ENCODE results near the gene RFC1.
A peak's percentile ranks its signal among the peaks of the same experiment; 100 is the strongest.

Gene RFC1

DNA sequence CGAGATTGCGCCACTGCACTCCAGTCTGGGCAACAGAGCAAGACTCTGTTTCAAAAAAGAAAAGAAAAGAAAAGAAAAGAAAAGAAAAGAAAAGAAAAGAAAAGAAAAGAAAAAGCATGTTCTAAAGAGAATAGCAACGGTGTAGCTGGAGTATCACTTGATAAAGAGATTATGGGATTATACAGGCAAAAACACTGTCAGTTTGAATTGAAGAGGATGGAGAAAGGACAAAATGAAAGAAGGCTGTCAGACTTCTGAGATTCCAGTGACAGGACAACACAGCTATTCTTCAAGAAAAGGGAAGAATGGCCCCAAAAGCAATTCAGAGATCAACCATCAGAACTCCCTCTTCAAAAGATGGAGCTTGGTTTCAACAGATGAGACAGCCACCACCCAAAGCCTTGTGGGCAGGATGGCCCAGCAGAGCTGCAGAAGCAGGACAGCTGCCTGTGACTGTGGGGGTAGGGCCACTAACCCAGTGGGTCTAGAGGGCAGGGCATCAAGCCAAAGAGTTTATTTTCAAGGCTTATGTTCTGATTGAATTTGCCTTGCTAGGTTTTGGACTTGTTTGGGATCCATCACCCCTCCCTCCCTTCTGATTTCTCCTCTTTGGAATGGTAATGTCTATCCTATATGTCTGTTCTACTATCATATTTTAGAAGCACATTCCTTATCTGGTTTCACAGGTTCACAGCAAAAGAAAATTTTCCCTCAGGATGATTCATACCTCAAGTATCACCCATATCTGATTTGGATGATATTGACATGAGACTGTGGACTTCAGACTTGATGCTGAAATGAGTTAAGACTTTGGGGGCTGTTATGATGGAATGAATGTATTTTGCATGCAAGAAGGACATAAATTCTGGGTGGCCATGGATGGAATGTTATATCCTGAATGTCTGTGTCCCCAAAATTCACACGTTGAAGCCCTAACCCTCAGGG, 17.5 kb downstream of the RFC1 start:
- H3K9ac ChIP-seq (ENCODE audit: low read depth, low read length, poor library complexity), result no peak overlapping the region
- H3K18ac ChIP-seq (ENCODE audit: low read length), result no peak overlapping the region
- H3K9me3 ChIP-seq (replicated peaks in 1 of 2; ENCODE audit: control insufficient read depth in 2 of 2, insufficient read depth in 1 of 2, low read depth in 1 of 2, low read length in 2 of 2), result peaks cover 0 to 25% of the 10 kb centered on the region in 2 donors
- no peak overlapping the region for H3K4ac ChIP-seq (ENCODE audit: low read length)
- no peak overlapping the region for H3K4me2 ChIP-seq (ENCODE audit: insufficient read depth, low read length, poor library complexity, severe bottlenecking)
- no peak overlapping the region for H2BK12ac ChIP-seq (ENCODE audit: low read length)
- H4K91ac ChIP-seq (ENCODE audit: low read depth, low read length, poor library complexity), result no peak overlapping the region
- peaks cover 0 to 1% of the 10 kb centered on the region in 2 donors for H3K4me1 ChIP-seq (ENCODE audit: control insufficient read depth in 2 of 2, insufficient read depth in 1 of 2, low read depth in 1 of 2, low read length in 2 of 2)
- H3K27me3 ChIP-seq (ENCODE audit: control insufficient read depth in 3 of 3, insufficient read depth in 3 of 3, low read depth in 1 of 3, low read length in 3 of 3), result no peaks in the 10 kb centered on the region
- H3K79me1 ChIP-seq (ENCODE audit: low read depth, low read length), result no peaks in the 10 kb centered on the region
- no CpG with 5 or more reads among the region's 4 CpGs for WGBS, 2 donors (ENCODE audit: extremely low coverage in 2 of 2, insufficient read length in 2 of 2, insufficient replicate concordance in 1 of 2)
- H3K23ac ChIP-seq (ENCODE audit: low read depth, low read length, poor library complexity), result no peak overlapping the region
- peaks cover 1 to 75% of the 10 kb centered on the region in 2 donors for H3K36me3 ChIP-seq (replicated peaks in 1 of 2; ENCODE audit: control insufficient read depth in 2 of 2, insufficient read depth in 2 of 2, low read length in 2 of 2)
- no peak overlapping the region for H3K14ac ChIP-seq (ENCODE audit: low read length)
- H2BK15ac ChIP-seq (ENCODE audit: low read length), result no peak overlapping the region
- no peak overlapping the region for H2BK5ac ChIP-seq (ENCODE audit: low read length)
- no peak for DNase-seq (ENCODE audit: low spot score)
- H3K4me3 ChIP-seq (ENCODE audit: low read length in 2 of 2), result no peak overlapping the region
- no peak overlapping the region for H2AK5ac ChIP-seq (ENCODE audit: low read depth, low read length)
- H4K8ac ChIP-seq (ENCODE audit: low read depth, low read length), result no peak overlapping the region
- H2BK120ac ChIP-seq (ENCODE audit: low read depth, low read length), result no peak overlapping the region
- no peak overlapping the region for H2AFZ ChIP-seq (ENCODE audit: low read length)
- no peak overlapping the region for H3K27ac ChIP-seq (replicated peaks; ENCODE audit: low read length)

- peaks cover 0 to 25% of the 10 kb centered on the region in 2 donors for H3K9me3 ChIP-seq (replicated peaks in 1 of 2; ENCODE audit: control insufficient read depth in 2 of 2, insufficient read depth in 1 of 2, low read depth in 1 of 2, low read length in 2 of 2)
- peaks cover 0 to 1% of the 10 kb centered on the region in 2 donors for H3K4me1 ChIP-seq (ENCODE audit: control insufficient read depth in 2 of 2, insufficient read depth in 1 of 2, low read depth in 1 of 2, low read length in 2 of 2)
- no peak overlapping the region for H3K14ac ChIP-seq (ENCODE audit: low read length)
- no CpG with 5 or more reads among the region's 3 CpGs for WGBS, 2 donors (ENCODE audit: extremely low coverage in 2 of 2, insufficient read length in 2 of 2, insufficient replicate concordance in 1 of 2)
- H3K4me2 ChIP-seq (ENCODE audit: insufficient read depth, low read length, poor library complexity, severe bottlenecking), result no peak overlapping the region
- no peak overlapping the region for H3K18ac ChIP-seq (ENCODE audit: low read length)
- no peak overlapping the region for H3K4me3 ChIP-seq (ENCODE audit: low read length in 2 of 2)
- no peak overlapping the region for H3K27ac ChIP-seq (replicated peaks; ENCODE audit: low read length)
- no peak overlapping the region for H2AFZ ChIP-seq (ENCODE audit: low read length)
- no peak overlapping the region for H4K8ac ChIP-seq (ENCODE audit: low read depth, low read length)
- no peak overlapping the region for H2BK15ac ChIP-seq (ENCODE audit: low read length)
- H3K9ac ChIP-seq (ENCODE audit: low read depth, low read length, poor library complexity), result no peak overlapping the region
- no peak overlapping the region for H4K91ac ChIP-seq (ENCODE audit: low read depth, low read length, poor library complexity)
- H3K4ac ChIP-seq (ENCODE audit: low read length), result no peak overlapping the region
- H2BK12ac ChIP-seq (ENCODE audit: low read length), result no peak overlapping the region
- peak; percentile 45 for DNase-seq (ENCODE audit: low spot score)
- no peak overlapping the region for H2BK120ac ChIP-seq (ENCODE audit: low read depth, low read length)
- no peaks in the 10 kb centered on the region for H3K27me3 ChIP-seq (ENCODE audit: control insufficient read depth in 3 of 3, insufficient read depth in 3 of 3, low read depth in 1 of 3, low read length in 3 of 3)
- H2BK5ac ChIP-seq (ENCODE audit: low read length), result no peak overlapping the region
- H3K23ac ChIP-seq (ENCODE audit: low read depth, low read length, poor library complexity), result no peak overlapping the region
- H3K79me1 ChIP-seq (ENCODE audit: low read depth, low read length), result no peaks in the 10 kb centered on the region
- no peak overlapping the region for H2AK5ac ChIP-seq (ENCODE audit: low read depth, low read length)
- H3K36me3 ChIP-seq (replicated peaks in 1 of 2; ENCODE audit: control insufficient read depth in 2 of 2, insufficient read depth in 2 of 2, low read length in 2 of 2), result peaks cover 1 to 85% of the 10 kb centered on the region in 2 donors
Observed at GRCh38 chr4:39346856-39347519, 19.2 kb downstream of the RFC1 start.

DNA sequence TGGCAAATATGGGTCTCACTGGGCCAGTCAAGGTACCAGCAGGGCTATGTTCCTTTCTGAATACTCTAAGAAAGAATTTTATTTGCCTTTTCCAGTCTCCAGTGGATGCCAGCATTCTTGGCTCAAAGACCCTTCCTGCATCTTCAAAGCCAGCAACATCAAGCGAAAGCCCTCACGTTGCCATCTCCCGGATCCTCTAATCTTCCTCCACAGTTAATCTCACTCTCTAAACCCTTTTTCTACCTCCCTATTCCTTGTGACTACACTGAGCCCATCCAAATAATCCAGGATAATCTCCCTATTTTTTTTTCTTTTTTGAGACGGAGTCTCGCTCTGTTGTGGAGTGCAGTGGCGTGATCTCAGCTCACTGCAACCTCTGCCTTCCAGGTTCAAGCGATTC, 23.4 kb downstream of the RFC1 start:
- no peak for DNase-seq (ENCODE audit: low spot score)
- Histone ChIP-seq H3K4me3 (ENCODE audit: low read length in 2 of 2) (no peak overlapping the region), H3K4me2 (ENCODE audit: insufficient read depth, low read length, poor library complexity, severe bottlenecking) (no peak overlapping the region), H2AFZ (ENCODE audit: low read length) (no peak overlapping the region), H3K36me3 (replicated peaks in 1 of 2; ENCODE audit: control insufficient read depth in 2 of 2, insufficient read depth in 2 of 2, low read length in 2 of 2) (peaks cover 0 to 81% of the 10 kb centered on the region in 2 donors), H2BK15ac (ENCODE audit: low read length) (no peak overlapping the region), H3K9me3 (replicated peaks in 1 of 2; ENCODE audit: control insufficient read depth in 2 of 2, insufficient read depth in 1 of 2, low read depth in 1 of 2, low read length in 2 of 2) (peaks cover 0 to 4% of the 10 kb centered on the region in 2 donors), H3K4me1 (ENCODE audit: control insufficient read depth in 2 of 2, insufficient read depth in 1 of 2, low read depth in 1 of 2, low read length in 2 of 2) (peaks cover 0 to 2% of the 10 kb centered on the region in 2 donors), H3K79me1 (ENCODE audit: low read depth, low read length) (no peaks in the 10 kb centered on the region), H2BK120ac (ENCODE audit: low read depth, low read length) (no peak overlapping the region), H3K27me3 (ENCODE audit: control insufficient read depth in 3 of 3, insufficient read depth in 3 of 3, low read depth in 1 of 3, low read length in 3 of 3) (no peaks in the 10 kb centered on the region), H3K14ac (ENCODE audit: low read length) (no peak overlapping the region), H4K91ac (ENCODE audit: low read depth, low read length, poor library complexity) (no peak overlapping the region), H3K4ac (ENCODE audit: low read length) (no peak overlapping the region), H3K9ac (ENCODE audit: low read depth, low read length, poor library complexity) (no peak overlapping the region), H2BK12ac (ENCODE audit: low read length) (no peak overlapping the region), H2BK5ac (ENCODE audit: low read length) (no peak overlapping the region), H4K8ac (ENCODE audit: low read depth, low read length) (no peak overlapping the region), H3K18ac (ENCODE audit: low read length) (no peak overlapping the region), H3K27ac (replicated peaks; ENCODE audit: low read length) (no peak overlapping the region), H2AK5ac (ENCODE audit: low read depth, low read length) (no peak overlapping the region), H3K23ac (ENCODE audit: low read depth, low read length, poor library complexity) (no peak overlapping the region)
- no CpG with 5 or more reads among the region's 7 CpGs for WGBS, 2 donors (ENCODE audit: extremely low coverage in 2 of 2, insufficient read length in 2 of 2, insufficient replicate concordance in 1 of 2)

GRCh38 chr4:39341075-39341725, 25.0 kb downstream of the RFC1 start:
- Histone ChIP-seq H3K23ac (ENCODE audit: low read depth, low read length, poor library complexity) (no peak overlapping the region), H3K36me3 (replicated peaks in 1 of 2; ENCODE audit: control insufficient read depth in 2 of 2, insufficient read depth in 2 of 2, low read length in 2 of 2) (peaks cover 0 to 67% of the 10 kb centered on the region in 2 donors), H2BK5ac (ENCODE audit: low read length) (no peak overlapping the region), H3K4me3 (ENCODE audit: low read length in 2 of 2) (no peak overlapping the region), H3K9ac (ENCODE audit: low read depth, low read length, poor library complexity) (no peak overlapping the region), H3K18ac (ENCODE audit: low read length) (no peak overlapping the region), H3K4ac (ENCODE audit: low read length) (no peak overlapping the region), H3K27me3 (ENCODE audit: control insufficient read depth in 3 of 3, insufficient read depth in 3 of 3, low read depth in 1 of 3, low read length in 3 of 3) (no peaks in the 10 kb centered on the region), H3K4me1 (ENCODE audit: control insufficient read depth in 2 of 2, insufficient read depth in 1 of 2, low read depth in 1 of 2, low read length in 2 of 2) (peaks cover 0 to 2% of the 10 kb centered on the region in 2 donors), H2AFZ (ENCODE audit: low read length) (no peak overlapping the region), H2BK120ac (ENCODE audit: low read depth, low read length) (no peak overlapping the region), H2AK5ac (ENCODE audit: low read depth, low read length) (no peak overlapping the region), H3K4me2 (ENCODE audit: insufficient read depth, low read length, poor library complexity, severe bottlenecking) (no peak overlapping the region), H3K79me1 (ENCODE audit: low read depth, low read length) (no peaks in the 10 kb centered on the region), H4K8ac (ENCODE audit: low read depth, low read length) (no peak overlapping the region), H3K9me3 (replicated peaks in 1 of 2; ENCODE audit: control insufficient read depth in 2 of 2, insufficient read depth in 1 of 2, low read depth in 1 of 2, low read length in 2 of 2) (peaks cover 0 to 2% of the 10 kb centered on the region in 2 donors), H2BK12ac (ENCODE audit: low read length) (no peak overlapping the region), H4K91ac (ENCODE audit: low read depth, low read length, poor library complexity) (no peak overlapping the region), H2BK15ac (ENCODE audit: low read length) (no peak overlapping the region), H3K14ac (ENCODE audit: low read length) (no peak overlapping the region), H3K27ac (replicated peaks; ENCODE audit: low read length) (no peak overlapping the region)
- DNase-seq (ENCODE audit: low spot score), result no peak
- no CpG with 5 or more reads among the region's 8 CpGs for WGBS, 2 donors (ENCODE audit: extremely low coverage in 2 of 2, insufficient read length in 2 of 2, insufficient replicate concordance in 1 of 2)
